HG03354 (cell line): ENCODE results near the gene DEFB128.

Experiments
- ATAC-seq: cut with Tn5 transposase; IDR thresholded peaks from one replicate; pipeline ENCODE4 v1.9.1; 2021; ENCODE audit warnings: mild to moderate bottlenecking; ENCODE audit not compliant: unreplicated experiment, poor library complexity, severe bottlenecking

DEFB128 gene

DNA sequence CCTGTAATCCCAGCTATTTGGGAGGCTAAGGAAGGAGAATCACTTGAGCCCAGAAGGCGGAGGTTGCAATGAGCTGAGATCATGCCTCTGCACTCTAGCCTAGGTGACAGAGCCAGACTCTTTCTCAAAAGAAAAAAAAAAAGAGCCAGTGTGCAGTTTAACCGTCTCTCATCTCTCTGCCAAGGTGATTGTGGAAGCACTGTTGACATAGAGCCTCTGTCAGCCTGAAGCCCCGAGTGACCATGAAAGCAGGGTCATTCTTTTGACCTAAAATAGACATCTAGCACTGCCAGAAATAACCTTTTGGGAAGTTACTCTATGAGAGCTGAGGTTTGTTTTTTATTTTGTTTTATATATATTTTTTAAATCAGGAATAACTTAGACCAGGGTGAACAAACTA, 24.9 kb downstream of the DEFB128 start:
- ATAC-seq, result no peak

DNA sequence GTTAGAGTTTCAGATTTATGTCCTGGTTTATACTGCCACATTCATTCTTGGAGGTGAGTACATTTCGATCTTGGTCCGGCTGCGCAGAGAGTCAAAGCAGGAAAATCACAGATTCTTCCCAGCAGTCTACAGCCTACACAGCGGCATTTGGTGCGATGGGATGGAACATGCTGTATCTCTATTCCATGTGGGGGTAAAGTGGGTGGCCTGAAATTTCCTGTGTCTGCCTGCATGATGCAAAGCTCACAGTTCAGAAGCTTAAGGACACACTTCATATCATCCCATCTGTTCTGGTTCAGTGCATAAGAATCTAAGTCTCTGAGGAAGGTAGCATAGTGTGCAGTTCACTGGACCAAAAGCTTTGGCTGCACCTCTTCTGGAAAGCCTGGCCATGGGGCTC, 32.4 kb downstream of the DEFB128 start, which contains the start of gene DEFB127:
DEFB127 (plus strand) TSS at position 301 of the 400 bp plus-strand sequence; CDS start at position 392, 91 bp downstream.
- ATAC-seq, result no peak

DNA sequence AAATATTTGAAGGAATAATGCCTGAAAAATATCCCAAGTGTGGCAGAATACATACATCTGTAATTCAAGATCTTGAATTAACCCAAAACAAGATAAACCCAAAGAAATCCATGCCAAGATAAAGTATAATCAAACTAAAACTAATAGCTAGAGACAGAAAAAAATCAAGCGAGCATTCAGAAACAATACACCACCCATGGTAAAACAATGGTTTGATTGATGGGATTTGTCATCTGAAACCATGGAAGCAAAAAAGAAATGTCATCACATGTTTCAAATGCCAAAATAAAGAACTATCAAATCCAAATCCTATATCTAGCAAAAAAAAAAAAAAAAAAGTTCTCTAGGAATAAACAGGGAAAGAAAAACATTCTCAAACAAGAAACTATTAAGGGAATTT, 37.4 kb downstream of the DEFB128 start:
- ATAC-seq, result no peak

DNA sequence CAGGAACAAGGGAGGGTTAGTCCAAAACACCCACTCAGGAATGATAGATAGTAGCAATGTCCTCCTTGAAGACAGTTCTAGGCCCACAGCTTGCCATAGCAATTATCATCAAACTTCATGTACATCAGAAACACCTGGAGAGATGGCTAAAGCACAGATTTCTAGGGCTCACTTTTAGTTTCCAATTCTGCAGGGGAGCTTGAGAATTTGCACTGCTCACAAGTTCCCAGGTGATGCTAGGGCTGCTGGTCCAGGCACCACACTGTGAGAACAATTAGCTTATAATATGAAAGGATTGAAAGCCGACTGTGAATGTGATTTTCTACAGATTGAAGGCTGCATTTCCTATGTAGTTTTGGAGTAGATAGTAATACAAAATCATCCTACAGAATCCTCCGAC, 43.6 kb downstream of the DEFB128 start:
- ATAC-seq, result no peak

DNA sequence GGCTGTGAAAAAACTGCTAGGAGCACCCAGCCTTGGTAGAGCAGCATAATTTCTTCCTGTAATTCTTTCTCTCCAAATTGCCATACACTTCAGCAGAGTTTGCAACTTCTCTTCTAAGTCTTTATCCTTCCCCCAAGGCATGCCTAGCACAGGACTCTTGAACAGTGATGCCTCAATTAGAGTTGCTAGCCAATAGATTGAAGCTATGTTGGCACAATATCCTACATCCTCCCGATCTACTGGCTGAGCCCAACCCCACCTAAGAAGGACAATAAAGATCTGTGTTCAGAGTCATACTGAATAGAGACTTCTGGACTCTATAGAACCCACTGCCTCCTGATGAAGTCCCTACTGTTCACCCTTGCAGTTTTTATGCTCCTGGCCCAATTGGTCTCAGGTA, 47.2 kb downstream of the DEFB128 start, which contains the start of gene DEFB126:
DEFB126 (plus strand) TSS at position 301 of the 400 bp plus-strand sequence; CDS start at position 340, 39 bp downstream.
- no peak for ATAC-seq
